NCI-H2227 (cell line): ENCODE results near the gene ZNF236.

Source experiments
- DNase-seq: peaks from one replicate; lab custom pipeline; 2025; ENCODE audit not compliant: unreplicated experiment; lab: John Stamatoyannopoulos, UW

The ZNF236 gene

DNA sequence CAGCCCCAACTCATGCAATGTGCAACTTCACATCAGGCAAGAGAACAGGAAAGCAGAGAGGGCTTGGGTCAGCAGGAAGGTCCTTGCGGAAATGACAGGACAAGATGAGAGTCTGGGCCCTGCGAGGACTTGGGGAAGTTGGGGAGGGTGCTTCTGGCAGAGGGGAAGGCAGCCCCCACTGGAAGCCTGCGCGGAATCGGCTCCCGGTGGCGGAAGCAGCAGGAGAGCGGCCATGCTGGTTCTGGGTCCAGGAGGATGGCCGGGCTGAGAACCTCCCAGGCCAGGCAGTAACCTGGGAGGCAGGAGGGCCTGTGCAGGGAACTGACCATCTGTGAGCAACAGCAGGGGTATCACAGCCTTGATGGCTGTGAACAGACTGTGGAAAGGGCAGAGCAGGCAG lies 197.3 kb downstream of the ZNF236 start:
- no peak for DNase-seq
